Activated CD8-positive, alpha-beta memory T cell treated with anti-CD3 and anti-CD28 coated beads, Interleukin-2, amount 50 U/mL, for 24 hours (primary cell): ENCODE results near the gene TANGO6.
"Not testable (repeated sequence)": the region's sequence is repeated elsewhere in the genome, so short reads cannot be mapped to it uniquely, and the experiment has no call there.

ENCODE experiments used
- DNase-seq: peaks from one replicate; pipeline ENCODE4 v3.0.0-alpha.2; 2020; ENCODE audit errors: extremely low read depth

TANGO6 gene

DNA sequence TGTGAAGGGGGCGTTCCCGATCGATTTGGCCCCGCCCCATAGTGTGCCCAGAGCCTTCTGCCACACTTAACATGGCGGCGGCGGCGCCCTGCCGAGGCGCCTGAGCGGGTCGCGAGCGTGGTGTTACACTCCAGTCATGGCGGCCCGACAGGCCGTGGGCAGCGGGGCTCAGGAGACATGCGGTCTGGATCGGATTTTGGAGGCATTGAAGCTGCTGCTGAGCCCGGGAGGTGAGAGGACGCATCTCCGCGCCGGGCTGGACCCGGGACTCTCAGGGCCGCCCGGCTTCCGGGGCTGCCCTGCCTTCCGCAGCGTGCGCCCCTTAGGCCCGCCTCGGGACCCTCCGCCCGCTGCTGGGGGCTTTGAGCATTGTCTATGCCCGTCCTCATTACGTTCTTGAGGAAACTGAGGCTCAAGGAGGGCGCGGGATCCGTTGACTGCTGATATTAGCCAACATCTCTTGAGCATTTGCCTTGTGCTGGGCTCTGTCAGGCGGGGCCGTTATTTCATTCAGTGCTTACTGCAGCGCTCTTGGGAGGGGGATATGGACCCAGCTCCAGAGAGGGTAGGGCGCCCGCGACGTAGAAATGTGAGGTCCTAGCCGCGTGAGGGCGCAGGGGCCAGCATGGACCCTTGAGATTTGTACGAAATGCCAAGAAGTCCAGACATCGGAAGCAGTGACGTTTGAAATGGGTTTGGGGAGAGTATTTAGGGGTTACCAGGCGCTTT lies at the start of gene TANGO6:
Gene TANGO6 (plus strand): TSS at position 50 of the 729 bp plus-strand sequence. CDS start 87 bp downstream, at position 137.
- peak; percentile 87 for DNase-seq

DNA sequence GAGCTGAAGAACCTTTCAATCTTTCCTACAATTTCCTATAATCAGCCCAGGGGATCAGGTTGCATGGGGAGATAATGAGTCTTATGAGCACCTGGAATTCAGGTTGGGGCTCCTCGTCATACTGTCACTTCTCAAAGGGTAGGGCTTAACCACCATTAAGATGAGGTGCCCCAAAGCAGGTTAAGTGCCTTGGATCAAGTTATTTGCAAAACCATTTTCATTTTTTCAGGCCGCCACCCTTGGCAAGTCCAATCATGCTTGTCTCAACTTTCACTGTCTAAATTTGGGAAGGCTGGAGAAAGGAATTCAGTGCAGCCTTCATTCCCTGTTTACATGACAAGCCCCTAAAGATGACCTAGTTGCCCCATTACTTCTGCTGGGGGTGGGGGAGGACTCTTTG lies 44.9 kb upstream of the TANGO6 start:
- DNase-seq: no peak

DNA sequence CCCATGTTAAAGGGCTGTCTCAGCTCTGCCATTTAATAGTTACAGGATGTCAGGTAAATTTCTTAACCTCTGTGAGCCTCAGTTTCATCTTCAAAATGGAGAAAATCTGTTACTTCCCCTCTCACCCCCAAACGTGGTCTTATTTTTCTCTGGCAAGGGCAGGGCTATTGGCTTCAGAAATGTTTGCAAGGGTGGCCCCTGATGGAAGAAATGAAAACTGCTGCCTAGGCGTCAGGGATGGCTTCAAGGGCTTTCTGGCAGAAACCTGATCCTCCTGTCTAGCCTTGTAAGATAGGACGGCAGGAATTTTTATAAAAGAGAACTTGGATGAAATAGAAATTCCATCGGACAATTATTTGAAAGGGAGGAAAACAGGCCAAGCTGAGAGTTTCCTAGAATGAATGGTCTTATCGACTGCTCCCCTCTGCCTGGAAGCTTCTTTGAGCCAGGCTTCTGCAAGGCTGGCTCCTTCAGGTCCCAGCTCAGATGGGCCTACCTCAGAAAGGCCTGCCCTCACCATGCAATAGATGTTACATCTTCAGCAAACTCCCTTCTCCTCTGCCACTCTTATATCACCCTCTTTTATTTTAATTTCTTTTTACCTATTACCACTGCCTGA lies 43.0 kb upstream of the TANGO6 start:
- peak; percentile 8 for DNase-seq

DNA sequence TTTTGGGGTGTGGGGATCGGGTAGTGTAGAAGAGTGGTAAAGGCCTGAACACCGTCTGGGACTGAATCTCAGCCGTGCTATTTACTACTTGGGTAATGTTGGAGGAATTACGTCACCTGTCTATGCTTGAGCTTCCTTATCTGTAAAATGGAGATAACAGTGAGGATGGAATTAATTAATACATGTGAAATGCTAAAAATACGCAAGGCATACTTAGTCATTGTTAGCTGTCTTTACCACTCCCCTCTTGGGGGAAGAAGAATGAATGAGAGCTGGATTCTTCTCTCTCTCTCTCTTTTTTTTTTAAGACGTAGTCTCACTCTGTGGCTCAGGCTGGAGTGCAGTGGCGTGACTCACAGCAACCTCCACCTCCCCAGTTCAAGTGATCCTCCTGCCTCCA lies 41.1 kb upstream of the TANGO6 start:
- DNase-seq: no peak

DNA sequence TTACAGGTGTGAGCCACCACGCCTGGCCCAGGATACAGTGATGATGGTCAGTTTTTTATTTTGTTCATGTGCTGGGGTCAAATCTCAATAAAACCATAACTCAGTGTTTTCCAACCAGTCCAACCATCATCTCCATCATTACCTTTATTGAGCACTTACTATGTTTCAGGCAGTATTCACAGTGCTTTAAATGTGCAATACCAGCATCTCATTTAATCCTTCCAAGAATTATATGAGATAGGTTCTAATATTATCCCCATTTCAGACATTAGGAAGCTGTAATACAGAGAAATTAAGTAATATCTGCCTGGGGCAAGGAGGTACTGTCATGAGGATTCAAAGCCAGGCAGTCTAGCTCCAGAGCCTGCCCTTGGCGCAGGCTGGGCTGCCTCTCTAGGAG lies 36.9 kb upstream of the TANGO6 start:
- no peak for DNase-seq

DNA sequence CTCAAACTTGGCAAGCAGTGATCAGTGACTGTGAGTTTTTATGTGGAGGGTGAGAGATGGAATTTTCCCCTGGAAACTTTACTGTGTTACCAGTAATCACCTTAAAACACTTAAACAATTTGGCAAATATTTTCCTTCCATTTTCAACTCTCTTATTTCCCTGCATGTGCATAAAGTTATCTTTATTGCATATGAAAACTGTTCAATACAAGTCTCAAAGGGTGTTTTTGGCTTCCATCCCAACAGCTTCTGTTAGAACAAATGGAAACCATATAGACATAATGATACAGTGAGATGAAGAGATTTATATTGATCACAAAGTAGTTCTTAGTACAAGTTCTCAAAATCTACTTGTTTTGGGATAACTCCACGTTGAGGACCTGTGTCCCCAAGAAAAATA lies 36.4 kb upstream of the TANGO6 start:
- DNase-seq: no peak

DNA sequence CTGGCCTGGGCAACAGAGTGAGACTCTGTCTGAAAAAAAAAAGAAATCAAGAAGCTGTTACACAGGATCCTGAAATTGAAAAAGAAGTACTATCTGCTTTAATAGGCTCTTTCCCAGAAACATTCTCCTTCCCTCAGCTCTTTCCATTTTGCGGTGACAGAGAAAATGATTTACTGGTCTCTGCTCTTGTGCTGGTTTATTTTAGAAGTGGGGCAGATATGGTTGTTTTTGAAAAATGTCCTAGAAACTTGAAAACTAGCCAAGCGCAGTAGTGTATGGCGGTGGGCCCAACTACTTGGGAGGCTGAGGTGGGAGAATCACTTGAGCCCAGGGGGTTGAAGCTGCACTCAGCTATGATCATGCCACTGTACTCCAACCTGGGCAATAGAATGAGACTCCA lies 28.8 kb upstream of the TANGO6 start:
- DNase-seq: no peak

DNA sequence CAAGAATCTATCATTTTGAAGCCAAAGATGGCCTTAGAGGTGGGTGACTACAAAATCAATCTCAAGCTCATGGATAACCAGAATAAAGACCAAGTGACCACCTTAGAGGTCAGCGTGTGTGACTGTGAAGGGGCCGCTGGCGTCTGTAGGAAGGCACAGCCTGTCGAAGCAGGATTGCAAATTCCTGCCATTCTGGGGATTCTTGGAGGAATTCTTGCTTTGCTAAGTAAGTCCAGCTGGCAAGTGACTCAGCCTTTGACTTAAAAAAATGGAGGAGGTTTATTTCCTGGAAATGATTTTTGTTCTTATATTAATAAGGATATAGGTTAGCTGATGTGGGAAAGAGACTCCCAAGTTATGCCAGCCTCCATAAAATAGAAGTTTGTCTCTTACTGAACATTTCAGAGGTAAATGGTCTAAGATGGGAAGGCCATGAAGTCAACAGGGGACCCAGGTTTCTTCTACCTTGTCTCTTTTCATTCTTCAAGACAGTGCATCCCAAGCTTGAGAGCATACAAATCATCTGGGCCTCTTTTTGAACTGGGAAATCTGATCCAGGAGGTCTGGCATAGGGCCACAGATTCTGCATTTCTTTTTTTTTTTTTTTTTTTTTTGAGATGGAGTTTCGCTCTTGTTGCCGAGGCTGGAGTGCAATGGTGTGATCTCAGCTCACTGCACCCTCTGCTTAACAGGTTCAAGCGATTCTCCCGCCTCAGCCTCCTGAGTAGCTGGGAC lies 19.8 kb upstream of the TANGO6 start:
- no peak for DNase-seq

DNA sequence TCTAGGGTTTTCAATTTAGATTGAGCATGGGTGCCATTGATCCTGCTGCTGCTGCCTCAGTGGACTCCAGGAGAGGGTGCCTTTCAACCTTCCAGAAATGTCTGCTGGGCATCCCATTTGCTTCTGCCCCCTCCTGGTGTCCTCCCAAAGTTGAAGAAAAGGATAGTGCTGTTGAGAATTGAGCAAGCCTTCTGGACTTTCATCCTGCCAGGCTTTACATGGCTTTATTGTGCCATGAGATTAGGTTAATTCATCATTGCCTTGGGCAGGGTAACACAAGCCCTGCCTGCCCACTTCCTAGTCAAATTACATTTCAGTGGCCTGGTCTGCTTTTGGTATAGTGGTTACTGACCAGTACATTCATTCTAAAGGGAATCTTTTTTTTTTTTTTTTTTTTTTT lies 17.9 kb upstream of the TANGO6 start:
- DNase-seq: no peak

DNA sequence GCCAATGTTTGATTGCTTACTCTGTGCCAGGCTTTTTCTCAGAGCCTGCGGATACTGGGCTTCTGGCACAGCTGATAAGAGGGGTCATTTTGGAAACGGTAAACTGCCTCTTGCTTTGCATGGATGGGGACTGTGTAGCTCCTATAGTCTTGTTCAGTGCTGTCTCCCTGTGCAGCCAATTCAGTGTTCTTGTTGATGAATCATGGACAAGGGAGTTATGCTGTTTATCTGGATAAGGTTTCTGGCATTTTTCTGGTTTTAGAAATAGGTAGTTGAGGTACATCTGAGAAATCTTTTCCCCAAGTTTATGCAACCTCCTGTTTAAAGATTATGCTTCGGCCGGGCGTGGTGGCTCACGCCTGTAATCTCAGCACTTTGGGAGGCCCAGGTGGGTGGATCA lies 16.7 kb upstream of the TANGO6 start:
- no peak for DNase-seq

DNA sequence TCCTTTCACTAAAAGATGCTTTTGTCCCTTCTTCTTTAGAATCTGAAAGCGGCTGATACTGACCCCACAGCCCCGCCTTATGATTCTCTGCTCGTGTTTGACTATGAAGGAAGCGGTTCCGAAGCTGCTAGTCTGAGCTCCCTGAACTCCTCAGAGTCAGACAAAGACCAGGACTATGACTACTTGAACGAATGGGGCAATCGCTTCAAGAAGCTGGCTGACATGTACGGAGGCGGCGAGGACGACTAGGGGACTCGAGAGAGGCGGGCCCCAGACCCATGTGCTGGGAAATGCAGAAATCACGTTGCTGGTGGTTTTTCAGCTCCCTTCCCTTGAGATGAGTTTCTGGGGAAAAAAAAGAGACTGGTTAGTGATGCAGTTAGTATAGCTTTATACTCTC lies 10.1 kb upstream of the TANGO6 start:
- DNase-seq: no peak

DNA sequence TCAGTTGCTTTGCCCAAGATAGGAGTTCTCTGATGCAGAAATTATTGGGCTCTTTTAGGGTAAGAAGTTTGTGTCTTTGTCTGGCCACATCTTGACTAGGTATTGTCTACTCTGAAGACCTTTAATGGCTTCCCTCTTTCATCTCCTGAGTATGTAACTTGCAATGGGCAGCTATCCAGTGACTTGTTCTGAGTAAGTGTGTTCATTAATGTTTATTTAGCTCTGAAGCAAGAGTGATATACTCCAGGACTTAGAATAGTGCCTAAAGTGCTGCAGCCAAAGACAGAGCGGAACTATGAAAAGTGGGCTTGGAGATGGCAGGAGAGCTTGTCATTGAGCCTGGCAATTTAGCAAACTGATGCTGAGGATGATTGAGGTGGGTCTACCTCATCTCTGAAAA lies 8.8 kb upstream of the TANGO6 start:
- no peak for DNase-seq

DNA sequence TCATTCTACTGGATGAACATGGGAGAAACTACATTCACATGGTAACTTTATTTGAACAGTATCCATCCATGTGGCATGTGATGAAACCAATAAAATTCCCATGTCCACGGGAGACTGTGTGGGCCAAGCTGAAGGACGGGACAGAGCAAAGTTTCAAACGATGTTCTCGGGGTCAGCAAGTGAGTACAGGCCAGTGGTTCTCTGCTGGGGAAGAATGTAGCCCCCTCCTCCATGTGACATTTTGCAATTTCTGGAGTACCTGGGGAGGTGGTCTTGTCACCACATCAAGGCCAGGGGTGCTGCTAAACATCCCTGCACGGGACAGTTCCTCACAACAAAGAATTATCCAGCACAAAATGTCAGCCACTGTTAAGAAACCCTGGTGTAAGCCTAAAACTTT lies 7.4 kb upstream of the TANGO6 start:
- no peak for DNase-seq

DNA sequence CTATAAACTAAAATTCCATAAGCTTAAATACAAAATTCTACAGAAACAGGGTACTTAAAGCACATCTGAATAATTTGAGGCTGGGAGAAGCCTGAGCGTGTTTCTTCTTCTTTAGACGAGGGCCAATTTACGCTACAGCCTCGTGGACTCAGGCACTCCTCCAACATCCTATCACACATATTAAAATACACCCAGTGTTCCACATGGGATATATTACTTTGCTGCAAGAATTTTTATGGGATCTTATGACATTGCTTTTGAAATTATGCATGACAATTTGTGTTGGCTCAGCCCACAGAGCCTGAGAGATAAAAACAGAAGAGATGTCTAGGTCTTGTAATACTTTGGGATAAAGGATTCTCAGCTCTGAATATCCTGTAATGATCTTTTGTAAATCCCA lies 3.5 kb upstream of the TANGO6 start:
- no peak for DNase-seq

DNA sequence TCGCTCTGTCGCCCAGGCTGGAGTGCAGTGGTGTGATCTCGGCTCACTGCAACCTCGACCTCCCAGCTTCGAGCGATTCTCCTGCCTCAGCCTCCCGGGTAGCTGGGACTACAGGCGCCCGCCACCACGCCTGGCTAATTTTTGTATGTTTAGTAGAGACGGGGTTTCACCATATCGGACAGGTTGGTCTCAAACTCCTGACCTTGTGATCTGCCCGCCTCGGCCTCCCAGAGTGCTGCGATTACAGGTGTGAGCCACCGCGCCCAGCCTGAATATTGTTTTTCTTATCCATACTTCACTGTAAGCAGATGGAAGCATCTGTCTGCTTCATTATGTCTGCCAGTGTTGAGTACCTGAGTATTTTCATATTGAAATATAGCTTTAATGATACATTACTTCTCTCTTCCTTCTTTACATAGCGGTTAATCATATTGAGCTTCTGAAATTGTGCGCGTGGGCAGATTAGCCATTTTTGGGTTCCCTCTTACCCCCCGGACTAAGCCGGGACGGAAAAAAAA lies 308 bp upstream of the TANGO6 start:
- not testable (repeated sequence) for DNase-seq

DNA sequence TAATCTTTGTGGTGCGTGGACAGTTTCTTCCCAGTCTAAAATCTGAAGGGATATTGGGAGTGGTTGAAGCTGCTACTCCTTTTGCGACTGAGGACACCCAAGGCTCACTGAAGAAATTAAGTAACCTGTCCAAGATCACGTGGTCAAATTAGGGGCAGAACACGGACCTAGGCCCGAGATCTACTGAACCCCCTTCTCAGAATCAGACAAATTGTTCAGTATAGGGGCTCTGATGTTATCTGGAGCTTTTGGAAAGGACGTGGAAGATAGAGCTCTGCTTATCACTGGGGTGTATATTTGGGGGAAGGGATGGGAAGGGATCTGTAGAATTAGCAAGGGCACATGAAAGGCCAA lies 857 bp downstream of the TANGO6 start:
- DNase-seq: no peak

DNA sequence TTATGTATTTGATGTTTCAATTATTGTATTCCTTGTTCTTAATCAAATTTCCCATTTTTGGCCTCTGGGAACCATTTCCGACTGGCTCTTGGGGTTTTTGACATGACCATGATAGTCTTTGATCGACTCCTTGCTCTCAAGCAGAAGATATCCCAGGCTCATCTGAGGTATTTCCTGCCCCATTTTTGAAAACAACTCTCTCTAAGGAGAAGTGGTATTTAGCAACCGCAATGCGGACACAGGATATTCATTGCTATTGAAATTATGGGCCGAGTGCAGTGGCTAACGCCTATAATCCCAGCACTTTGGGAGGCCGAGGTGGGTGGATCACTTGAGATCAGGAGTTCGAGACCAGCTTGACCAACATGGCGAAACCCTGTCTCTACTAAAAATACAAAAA lies 5.5 kb downstream of the TANGO6 start:
- DNase-seq: no peak

DNA sequence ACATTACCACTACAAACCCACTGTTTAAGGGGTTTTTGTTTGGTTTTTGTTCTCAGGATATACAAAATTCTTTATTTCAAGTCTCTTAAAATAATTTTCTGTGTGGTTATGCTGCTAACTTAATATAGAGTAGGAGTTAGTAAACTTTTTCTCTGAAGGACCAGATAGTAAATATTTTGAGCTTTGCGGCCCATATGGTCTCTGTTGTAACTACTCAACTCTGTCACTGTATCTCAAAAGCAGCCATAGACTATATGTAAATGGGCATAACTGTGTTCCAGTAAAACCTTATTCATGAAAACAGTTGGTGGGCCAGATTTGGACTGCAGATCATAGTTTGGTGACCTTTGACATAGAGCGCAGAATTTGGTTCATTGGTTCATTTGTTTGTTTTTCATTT lies 7.2 kb downstream of the TANGO6 start:
- DNase-seq: no peak

DNA sequence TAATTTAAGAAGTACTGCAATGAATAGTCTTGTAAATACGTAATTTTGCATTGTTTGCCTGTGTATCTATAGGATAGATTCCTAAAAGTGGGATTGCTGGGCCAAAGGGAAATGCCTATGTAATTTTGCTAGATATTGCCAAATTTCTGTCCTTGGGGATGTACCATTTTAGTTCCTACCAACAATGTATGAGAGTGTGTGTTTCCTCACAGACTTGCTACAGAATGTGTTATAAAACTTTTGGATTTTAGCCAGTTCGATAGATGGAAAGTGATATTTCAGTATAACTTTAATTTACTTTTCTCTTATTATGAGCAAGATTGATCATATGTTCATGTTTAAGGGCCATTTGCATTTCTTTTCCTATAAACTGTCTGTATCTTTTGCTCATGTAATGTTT lies 8.3 kb downstream of the TANGO6 start:
- no peak for DNase-seq

DNA sequence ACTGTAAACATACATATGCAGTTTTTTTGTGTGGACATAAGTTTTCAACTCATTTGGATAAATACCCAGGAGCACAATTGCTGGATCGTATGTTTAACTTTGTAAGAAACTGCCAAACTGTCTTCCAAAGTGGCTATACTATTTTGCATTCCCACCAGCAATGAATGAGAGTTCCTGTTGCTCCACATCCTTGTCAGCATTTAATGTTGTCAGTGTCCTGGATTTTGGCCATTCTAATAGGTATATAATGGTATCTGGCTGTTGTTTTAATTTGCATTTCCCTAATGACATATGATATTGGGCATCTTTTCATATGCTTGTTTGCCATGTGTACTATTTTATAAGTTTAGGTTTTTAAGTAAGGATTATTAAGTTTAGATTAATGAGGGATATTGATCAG lies 14.1 kb downstream of the TANGO6 start:
- DNase-seq: no peak

DNA sequence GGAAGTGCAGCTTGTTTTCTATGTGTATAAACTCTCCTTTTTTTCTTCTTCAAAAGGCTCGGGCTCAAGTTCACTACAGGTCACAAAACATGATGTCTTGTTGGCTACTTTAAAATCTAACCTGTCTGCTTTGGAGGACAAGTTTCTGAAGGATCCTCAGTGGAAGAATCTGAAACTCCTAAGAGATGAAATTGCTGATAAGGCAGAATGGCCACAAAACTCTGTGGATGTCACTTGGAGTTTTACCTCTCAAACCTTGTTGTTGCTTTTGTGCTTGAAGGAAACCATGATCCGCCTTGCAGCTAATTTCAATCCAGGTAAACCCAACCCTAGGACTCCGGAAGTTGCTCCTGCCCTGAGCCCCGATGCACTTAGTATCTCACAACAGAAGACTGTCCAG lies 16.5 kb downstream of the TANGO6 start:
- no peak for DNase-seq

DNA sequence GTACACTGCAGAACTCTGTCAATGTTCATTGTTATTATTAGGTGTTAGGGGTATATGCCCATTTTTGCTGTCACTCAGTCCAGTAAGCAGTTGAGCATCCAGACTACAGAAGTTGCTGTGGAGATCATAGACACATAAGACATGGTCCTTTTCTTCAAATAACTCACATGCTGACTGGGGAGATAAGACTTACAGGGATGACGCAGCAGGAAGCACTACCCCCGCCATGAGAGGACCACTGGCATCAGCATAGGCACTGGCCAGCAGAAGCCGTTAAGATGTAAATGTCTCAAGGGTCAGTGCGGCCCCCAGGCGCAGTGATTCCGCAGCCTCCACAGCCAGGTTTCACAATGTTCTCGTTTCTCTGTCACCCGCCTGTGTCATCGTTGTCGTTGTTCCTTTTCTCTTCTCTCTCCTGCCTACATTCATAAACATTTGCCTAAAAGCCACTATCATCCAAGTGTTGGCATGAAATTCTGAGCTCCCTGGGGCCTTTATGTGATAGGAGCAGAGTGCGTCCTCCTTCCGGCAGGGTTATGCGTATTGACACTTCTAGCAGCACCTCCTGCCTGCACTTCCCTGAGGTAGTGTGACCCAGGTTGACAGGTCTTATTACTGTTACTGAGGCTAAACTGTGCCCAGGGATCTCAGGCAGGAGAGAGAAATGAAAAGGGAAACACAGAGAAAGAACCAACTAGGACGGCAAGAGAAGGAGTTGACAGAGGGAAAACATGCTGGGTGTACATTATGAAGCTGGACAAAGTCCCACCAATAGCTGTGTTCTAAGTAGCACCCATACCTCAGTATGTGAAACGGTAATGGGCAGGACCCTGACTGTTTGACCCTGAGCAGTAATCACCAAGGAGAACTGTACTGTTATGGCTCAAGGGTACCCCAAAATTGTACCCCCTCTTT lies 17.9 kb downstream of the TANGO6 start:
- no peak for DNase-seq
